A549 (cell line): Measurements from ENCODE around the gene MYH15. TPM values are rescaled to one million over a fixed set of nuclear protein-coding genes. Genes with fewer than 3 reads are reported as not detected.

Source experiments
- ATAC-seq, 2 experiments: fragments of 200-7000 bp in 1 of 2; fragments of >200 bp in 1 of 2; cut with Nextera tagmentation in 1 of 2; cut with Tn5 transposase in 1 of 2; 3 replicates each; pipeline versions ENCODE4 v1.8.0 to v1.9.1; 2018 to 2020; ENCODE audit warnings: mild to moderate bottlenecking in 1 of 2, moderate library complexity in 1 of 2
- CTCF ChIA-PET: fragments of 300-600 bp; sonication (Branson Sonifier 250); formaldehyde crosslinking; extraction: SDS; loops from one replicate; lab custom pipeline; 2021; ENCODE audit warnings: antibody characterized with exemption, inconsistent platforms; lab: Yijun Ruan, JAX
- POLR2A ChIA-PET: fragments of 350-600 bp; formaldehyde crosslinking; extraction: SDS; loops from one replicate; lab custom pipeline; 2021; ENCODE audit warnings: antibody characterized with exemption, inconsistent platforms; lab: Yijun Ruan, JAX
- DNase-seq, 2 experiments: peaks; one replicate each; pipeline versions ENCODE4 v3.0.0 to v3.0.0-alpha.2; 2011 to 2016; ENCODE audit warnings: low read depth in 1 of 2, low spot score in 1 of 2
- FAIRE-seq: peaks from 2 replicates; lab custom pipeline; 2011; peaks lifted over from hg19 to GRCh38; lab: Jason Lieb, UNC
- H3K27ac ChIP-seq, 2 experiments: fragments of >200 bp; sonication (Bioruptor Twin); formaldehyde crosslinking; 3 replicates each; pipeline ENCODE4 v1.5.1; 2016 to 2017
- H3K4me1 ChIP-seq: fragments of >200 bp; sonication (Bioruptor Twin); formaldehyde crosslinking; 3 replicates; pipeline ENCODE4 v1.6.1; 2016
- H3K4me2 ChIP-seq: fragments of >200 bp; sonication (Bioruptor Twin); formaldehyde crosslinking; 3 replicates; pipeline ENCODE4 v1.6.1; 2016
- H3K4me3 ChIP-seq: fragments of >200 bp; sonication (Bioruptor Twin); formaldehyde crosslinking; 3 replicates; pipeline ENCODE4 v1.5.1; 2016
- H3K9me3 ChIP-seq: fragments of >200 bp; sonication (Bioruptor Twin); formaldehyde crosslinking; 3 replicates; pipeline ENCODE4 v1.6.1; 2016
- ATOH8 ChIP-seq: fragments of 250-450 bp; sonication (Bioruptor Pico); IDR thresholded peaks from 2 replicates; pipeline ENCODE4 v1.5.0; 2020; ENCODE audit warnings: low read depth, mild to moderate bottlenecking, moderate library complexity
- CBX2 ChIP-seq: fragments of 200-600 bp; sonication (generic); IDR thresholded peaks from 2 replicates; pipeline ENCODE4 v1.6.1; 2016; ENCODE audit warnings: low read depth, mild to moderate bottlenecking, borderline replicate concordance
- CHD4 ChIP-seq: fragments of 200-600 bp; sonication (generic); IDR thresholded peaks from 2 replicates; pipeline ENCODE4 v1.6.1; 2016; ENCODE audit warnings: antibody characterized with exemption, mild to moderate bottlenecking, borderline replicate concordance
- CTCF ChIP-seq: fragments of >200 bp; sonication (Bioruptor Twin); formaldehyde crosslinking; IDR thresholded peaks from 3 replicates; pipeline ENCODE4 v1.5.1; 2016
- FOSB ChIP-seq: fragments of 250-450 bp; sonication (Bioruptor Pico); IDR thresholded peaks from 2 replicates; pipeline ENCODE4 v1.5.0; 2020; ENCODE audit warnings: mild to moderate bottlenecking, moderate library complexity
- JUN ChIP-seq, 2 experiments: fragments of >200 bp; sonication (Bioruptor Twin); formaldehyde crosslinking; IDR thresholded peaks; 2 replicates in 1 of 2; 3 replicates in 1 of 2; pipeline ENCODE4 v1.6.1; 2016 to 2017
- KDM1A ChIP-seq: fragments of 200-600 bp; sonication (generic); IDR thresholded peaks from 2 replicates; pipeline ENCODE4 v1.6.1; 2016; ENCODE audit warnings: low read depth, mild to moderate bottlenecking
- MYC ChIP-seq: IDR thresholded peaks from 2 replicates; pipeline ENCODE4 v1.6.1; 2012; ENCODE audit warnings: mild to moderate bottlenecking, inconsistent platforms, low read length, improper control_type of control experiment, borderline replicate concordance
- NR3C1 ChIP-seq: fragments of >200 bp; sonication (Bioruptor Twin); formaldehyde crosslinking; IDR thresholded peaks from 3 replicates; pipeline ENCODE4 v1.6.1; 2017
- POLR2AphosphoS2 ChIP-seq: conservative IDR thresholded peaks from 2 replicates; pipeline ENCODE4 v1.6.1; 2012; ENCODE audit warnings: low read length, improper control_type of control experiment, inconsistent platforms
- RARB ChIP-seq: fragments of 250-450 bp; sonication (Bioruptor Pico); IDR thresholded peaks from 2 replicates; pipeline ENCODE4 v1.8.0; 2021; ENCODE audit warnings: mild to moderate bottlenecking, moderate library complexity
- REST ChIP-seq: fragments of 200-600 bp; sonication (generic); IDR thresholded peaks from 2 replicates; pipeline ENCODE4 v1.6.1; 2016; ENCODE audit warnings: antibody characterized with exemption, mild to moderate bottlenecking, moderate library complexity
- RFX5 ChIP-seq: fragments of 450-650 bp; IDR thresholded peaks from 2 replicates; pipeline ENCODE4 v1.7.1; 2014; ENCODE audit warnings: antibody characterized with exemption, mild to moderate bottlenecking, moderate library complexity
- SREBF2 ChIP-seq: fragments of 450-650 bp; IDR thresholded peaks from 2 replicates; pipeline ENCODE4 v1.6.1; 2014; ENCODE audit warnings: mild to moderate bottlenecking, moderate library complexity
- ZC3H11A ChIP-seq: fragments of 450-650 bp; IDR thresholded peaks from 2 replicates; pipeline ENCODE4 v1.6.1; 2014; ENCODE audit warnings: antibody characterized with exemption, mild to moderate bottlenecking
- ZNF302 ChIP-seq: fragments of 250-450 bp; sonication (Bioruptor Pico); IDR thresholded peaks from 2 replicates; pipeline ENCODE4 v1.9.0; 2021; ENCODE audit warnings: inconsistent platforms, mild to moderate bottlenecking, moderate library complexity
- ZSCAN20 ChIP-seq: fragments of 250-450 bp; sonication (Bioruptor Pico); IDR thresholded peaks from 2 replicates; pipeline ENCODE4 v1.8.0; 2022; ENCODE audit warnings: mild to moderate bottlenecking, moderate library complexity
- WGBS: methylation state at CpG from one replicate; pipeline ENCODE4 v1.1.6; 2017; ENCODE audit errors: missing lambda C conversion rate; 5-methylcytosine and 5-hydroxymethylcytosine counted together
- polyA plus RNA-seq, 4 experiments: library from polyadenylated mRNA; depleted of rRNA in 3 of 4; stranded (reverse); fragments of >200 nt; fragmentation: RNase III in 1 of 4; extraction: RNeasy Plus Mini Kit Qiagen cat#74134 plus additional on column Dnase treatment in 1 of 4; gene quantifications; 2 replicates in 3 of 4; 3 replicates in 1 of 4; pipeline ENCODE4 v1.2.3, GENCODE V29; 2011 to 2017

Gene MYH15
- polyA plus RNA-seq, 2 of the 4 experiments (the other 2 are of a cell fraction), result 0.39 to 1.7 TPM

GRCh38 chr3:108357042-108357441, 153.4 kb downstream of the MYH15 start (continued):
- TF ChIP-seq CBX2 (no peak), JUN (IDR thresholded peaks at IDR 0.05) (no peak)

GRCh38 chr3:108354562-108354961, 155.8 kb downstream of the MYH15 start:
- ChIA-PET POLR2A (no interaction called here), CTCF (interaction anchor here (0.7 to 1.1 kb wide), 3 partner anchors 11 to 427 kb away, joined by 3 to 5 read pairs (median 3); no protein-coding TSS in a partner anchor)
- FAIRE-seq (no peak), ATAC-seq (no peak), DNase-seq (no peak)
- 36% methylated on average over 1 of the region's 1 CpG for WGBS
- Histone ChIP-seq H3K27ac (no peak overlapping the region), H3K4me2 (no peak overlapping the region), H3K4me3 (no peak overlapping the region), H3K4me1 (no peaks in the 10 kb centered on the region), H3K9me3 (no peaks in the 10 kb centered on the region)
- no peak for TF ChIP-seq ZC3H11A
- TF ChIP-seq KDM1A, result no peak
- no peak for TF ChIP-seq MYC
- TF ChIP-seq ATOH8, result no peak
- no peak for TF ChIP-seq RARB (CRISPR knock-in tag)
- no peak for TF ChIP-seq REST
- no peak for TF ChIP-seq CHD4
- TF ChIP-seq ZNF302 (CRISPR knock-in tag), result no peak
- no peak for TF ChIP-seq CTCF

- 27% methylated on average over 3 of the region's 3 CpGs for WGBS
- no peak for DNase-seq
- H3K4me3 ChIP-seq, result no peak overlapping the region
- TF ChIP-seq RARB (CRISPR knock-in tag), result no peak
- TF ChIP-seq POLR2AphosphoS2, result no peak
- TF ChIP-seq FOSB, result no peak
- no peak for TF ChIP-seq ZSCAN20
- no peak for TF ChIP-seq RFX5
- no peak for TF ChIP-seq SREBF2
- TF ChIP-seq NR3C1, result no peak
- ChIA-PET CTCF (no interaction called here), POLR2A (no interaction called here)
- no peaks in the 10 kb centered on the region for H3K9me3 ChIP-seq
- no peak overlapping the region for H3K27ac ChIP-seq
- FAIRE-seq, result no peak
- ATAC-seq, result no peak
- H3K4me2 ChIP-seq, result no peak overlapping the region
- H3K4me1 ChIP-seq, result no peaks in the 10 kb centered on the region
Measured at GRCh38 chr3:108352176-108352575, 158.2 kb downstream of the MYH15 start.
